Measurements from ENCODE around the gene CERS4. TPM values are rescaled to one million over a fixed set of nuclear protein-coding genes. Genes with fewer than 3 reads are reported as not detected.

Gene CERS4
- total RNA-seq = 10 to 100 TPM; 15.7 to 19.4 TPM

DNA sequence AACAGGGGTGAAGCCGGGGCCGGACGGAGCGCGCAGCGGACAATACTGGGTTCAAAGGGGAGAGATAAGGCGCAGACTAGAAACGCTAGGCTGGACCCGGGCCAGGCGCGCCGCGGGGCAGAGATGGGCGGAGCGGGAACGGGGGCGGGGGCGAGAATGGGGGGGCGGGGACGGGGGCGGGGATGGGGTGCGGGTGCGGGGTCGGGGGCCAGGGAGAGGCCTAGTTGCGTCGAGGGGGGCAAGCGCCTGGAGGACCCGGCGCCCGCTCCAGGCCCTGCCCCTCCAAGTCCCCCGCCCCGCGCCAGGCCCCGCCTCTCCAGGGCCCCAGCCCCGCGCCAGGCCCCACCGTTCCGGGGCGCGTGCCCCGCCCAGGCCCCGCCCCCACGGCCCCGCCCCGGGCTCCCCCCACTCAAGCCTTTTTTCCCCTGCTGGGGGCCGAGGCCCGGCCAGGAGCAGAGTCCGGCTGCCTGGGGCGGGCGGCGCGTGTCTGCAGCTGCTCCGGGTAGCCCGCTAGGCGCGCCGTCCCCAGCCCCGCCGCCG lies at the start of gene CERS4:
TSS of gene CERS4 (plus strand) at position 449 of the 540 bp plus-strand sequence. CDS start 41,707 bp downstream, outside the sequence.
- CTCF ChIA-PET = no interaction called here
- peak within 1 kb of the TSS; percentile 92 for H3K4me3 Mint-ChIP-seq
- no peaks in the 10 kb centered on the region for H3K9me3 Mint-ChIP-seq
- peak; percentile 73 for DNase-seq
- intact Hi-C loops (cut with micrococcal nuclease) = loop anchor here (1.0 kb wide), 1 partner anchor 16 kb away; no protein-coding TSS in a partner anchor
- peaks cover 2% of the 10 kb centered on the region for H3K36me3 Mint-ChIP-seq (ENCODE audit: low read depth)
- peaks cover 32% of the 10 kb centered on the region for H3K4me1 Mint-ChIP-seq (ENCODE audit: low read depth)
- peak within 1 kb of the TSS; percentile 86 for H3K27ac Mint-ChIP-seq
- no peaks in the 10 kb centered on the region for H3K27me3 Mint-ChIP-seq (ENCODE audit: low read depth)

GRCh38 chr19:8161135-8161646 lies 48.0 kb upstream of the CERS4 start:
- intact Hi-C loops (cut with micrococcal nuclease) = no loop called here
- H3K4me3 Mint-ChIP-seq = no peak overlapping the region

GRCh38 chr19:8163759-8164158 lies 45.4 kb upstream of the CERS4 start:
- H3K4me3 Mint-ChIP-seq = no peak overlapping the region
- DNase-seq = no peak
- peaks cover 1% of the 10 kb centered on the region for H3K4me1 Mint-ChIP-seq (ENCODE audit: low read depth)
- no peaks in the 10 kb centered on the region for H3K36me3 Mint-ChIP-seq (ENCODE audit: low read depth)
- H3K27ac Mint-ChIP-seq = no peak overlapping the region
- H3K27me3 Mint-ChIP-seq (ENCODE audit: low read depth) = no peaks in the 10 kb centered on the region
- CTCF ChIA-PET = interaction anchor here (0.9 kb wide), 1 partner anchor 9 kb away, joined by 3 read pairs; no protein-coding TSS in a partner anchor
- H3K9me3 Mint-ChIP-seq = no peaks in the 10 kb centered on the region
- intact Hi-C loops (cut with micrococcal nuclease) = loop anchor here (1.0 kb wide), 1 partner anchor 26 kb away; no protein-coding TSS in a partner anchor

More at GRCh38 chr19:8161135-8161646, 48.0 kb upstream of the CERS4 start:
- no peaks in the 10 kb centered on the region for H3K36me3 Mint-ChIP-seq (ENCODE audit: low read depth)
- peak; percentile 36 for DNase-seq
- H3K9me3 Mint-ChIP-seq = no peaks in the 10 kb centered on the region
- H3K4me1 Mint-ChIP-seq (ENCODE audit: low read depth) = peaks cover 1% of the 10 kb centered on the region
- H3K27me3 Mint-ChIP-seq (ENCODE audit: low read depth) = peaks cover 4% of the 10 kb centered on the region
- no peak overlapping the region for H3K27ac Mint-ChIP-seq
- CTCF ChIA-PET = no interaction called here

DNA sequence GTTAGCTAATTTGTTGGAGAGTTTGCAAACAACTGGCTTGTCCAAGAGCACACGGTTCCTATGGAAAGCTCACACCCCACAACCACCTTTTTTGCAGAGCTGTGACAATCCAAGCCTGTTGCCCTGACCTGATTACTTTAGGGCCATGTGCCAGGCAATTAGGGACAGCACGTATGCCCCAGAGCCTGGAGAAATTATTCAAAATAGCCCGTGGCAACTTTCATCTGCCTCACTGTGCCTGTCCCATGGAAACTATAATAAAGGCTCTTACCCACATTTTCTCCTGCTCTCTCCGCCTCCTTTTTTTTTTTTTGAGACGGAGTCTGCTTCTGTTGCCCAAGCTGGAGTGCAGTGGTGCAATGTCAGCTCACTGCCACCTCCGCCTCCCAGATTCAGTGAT lies 41.2 kb upstream of the CERS4 start:
- Mint-ChIP-seq H3K27ac (no peak overlapping the region), H3K27me3 (ENCODE audit: low read depth) (no peaks in the 10 kb centered on the region), H3K36me3 (ENCODE audit: low read depth) (no peaks in the 10 kb centered on the region), H3K4me3 (no peak overlapping the region), H3K9me3 (no peaks in the 10 kb centered on the region), H3K4me1 (ENCODE audit: low read depth) (no peaks in the 10 kb centered on the region)
- intact Hi-C loops (cut with micrococcal nuclease) = no loop called here
- DNase-seq = no peak
- CTCF ChIA-PET = interaction anchor here (0.6 to 1.4 kb wide), 4 partner anchors 13 to 1240 kb away, joined by 3 to 6 read pairs (median 4); no protein-coding TSS in a partner anchor

- Mint-ChIP-seq H3K36me3 (ENCODE audit: low read depth) (no peaks in the 10 kb centered on the region), H3K4me1 (ENCODE audit: low read depth) (no peaks in the 10 kb centered on the region), H3K27me3 (ENCODE audit: low read depth) (no peaks in the 10 kb centered on the region), H3K4me3 (no peak overlapping the region), H3K9me3 (no peaks in the 10 kb centered on the region), H3K27ac (no peak overlapping the region)
- intact Hi-C loops (cut with micrococcal nuclease) = no loop called here
- DNase-seq = no peak
- CTCF ChIA-PET = interaction anchor here (0.7 to 1.4 kb wide), 3 partner anchors 85 to 1240 kb away, joined by 3 to 6 read pairs (median 3); no protein-coding TSS in a partner anchor
Measured at GRCh38 chr19:8168537-8168936, 40.6 kb upstream of the CERS4 start.

DNA sequence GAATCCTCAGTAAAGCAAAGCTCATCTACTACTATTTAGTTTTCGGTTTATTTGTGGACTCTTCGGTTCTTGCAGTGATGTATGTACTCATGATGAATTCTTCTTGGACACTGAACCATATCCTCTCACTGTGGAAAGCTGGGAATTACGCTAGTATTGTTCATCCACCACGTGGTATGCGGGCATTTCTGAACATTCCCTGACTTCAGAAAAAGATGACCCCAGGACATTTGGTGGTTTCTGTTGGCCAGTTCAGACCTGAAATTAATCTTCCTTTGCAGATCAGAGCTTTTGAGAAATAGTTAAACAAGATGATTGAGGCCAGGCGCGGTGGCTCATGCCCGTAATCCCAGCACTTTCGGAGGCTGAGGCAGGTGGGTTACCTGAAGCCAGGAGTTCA lies 34.5 kb upstream of the CERS4 start:
- H3K27ac Mint-ChIP-seq = no peak overlapping the region
- no peaks in the 10 kb centered on the region for H3K36me3 Mint-ChIP-seq (ENCODE audit: low read depth)
- no peak overlapping the region for H3K4me3 Mint-ChIP-seq
- DNase-seq = no peak
- intact Hi-C loops (cut with micrococcal nuclease) = no loop called here
- CTCF ChIA-PET = no interaction called here
- H3K27me3 Mint-ChIP-seq (ENCODE audit: low read depth) = no peaks in the 10 kb centered on the region
- H3K9me3 Mint-ChIP-seq = no peaks in the 10 kb centered on the region
- H3K4me1 Mint-ChIP-seq (ENCODE audit: low read depth) = no peaks in the 10 kb centered on the region

DNA sequence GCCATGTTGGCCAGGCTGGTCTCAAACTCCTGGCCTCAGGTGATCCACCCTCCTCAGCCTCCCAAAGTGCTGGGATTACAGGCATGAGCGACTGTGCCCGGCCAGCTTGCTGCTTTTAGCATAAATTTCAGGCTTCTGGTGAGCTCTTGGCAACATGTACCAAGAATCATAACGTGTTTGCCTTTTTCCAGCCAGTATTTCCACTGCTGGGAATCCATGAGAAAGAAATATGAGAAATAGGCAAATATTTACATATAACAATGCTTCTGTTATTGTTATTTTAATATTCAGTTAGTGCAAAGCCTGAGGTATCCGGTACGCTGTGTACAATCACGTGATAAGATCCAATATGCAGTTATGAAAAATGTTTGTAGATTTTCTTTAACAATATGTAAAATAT lies 29.2 kb upstream of the CERS4 start:
- DNase-seq = no peak
- intact Hi-C loops (cut with micrococcal nuclease) = no loop called here
- Mint-ChIP-seq H3K27me3 (ENCODE audit: low read depth) (no peaks in the 10 kb centered on the region), H3K36me3 (ENCODE audit: low read depth) (no peaks in the 10 kb centered on the region), H3K4me1 (ENCODE audit: low read depth) (peaks cover 11% of the 10 kb centered on the region), H3K4me3 (no peak overlapping the region), H3K27ac (no peak overlapping the region), H3K9me3 (no peaks in the 10 kb centered on the region)
- CTCF ChIA-PET = no interaction called here

DNA sequence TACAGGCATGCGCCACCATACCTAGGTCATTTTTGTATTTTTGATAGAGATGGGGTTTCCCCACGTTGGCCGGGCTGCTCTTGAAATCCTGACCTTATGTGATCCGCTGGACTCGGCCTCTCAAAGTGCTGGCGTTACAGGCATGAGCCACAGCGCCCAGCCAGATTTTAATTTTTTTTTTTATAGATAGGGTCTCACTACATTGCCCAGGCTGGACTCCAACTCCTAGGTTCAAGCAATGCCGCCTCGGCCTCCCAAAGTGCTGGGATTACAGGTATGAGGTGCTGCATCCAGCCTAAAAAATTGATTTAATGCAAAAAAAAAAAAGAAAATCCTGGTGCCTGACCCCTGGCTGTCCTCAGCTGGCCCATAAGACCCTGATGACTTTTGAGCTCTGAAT lies 24.9 kb upstream of the CERS4 start:
- Mint-ChIP-seq H3K4me3 (no peak overlapping the region), H3K27ac (no peak overlapping the region), H3K36me3 (ENCODE audit: low read depth) (no peaks in the 10 kb centered on the region), H3K27me3 (ENCODE audit: low read depth) (no peaks in the 10 kb centered on the region), H3K4me1 (ENCODE audit: low read depth) (peaks cover 14% of the 10 kb centered on the region), H3K9me3 (no peaks in the 10 kb centered on the region)
- no peak for DNase-seq
- CTCF ChIA-PET = interaction anchor here (0.6 kb wide), 1 partner anchor 310 kb away, joined by 5 read pairs; no protein-coding TSS in a partner anchor
- intact Hi-C loops (cut with micrococcal nuclease) = no loop called here

DNA sequence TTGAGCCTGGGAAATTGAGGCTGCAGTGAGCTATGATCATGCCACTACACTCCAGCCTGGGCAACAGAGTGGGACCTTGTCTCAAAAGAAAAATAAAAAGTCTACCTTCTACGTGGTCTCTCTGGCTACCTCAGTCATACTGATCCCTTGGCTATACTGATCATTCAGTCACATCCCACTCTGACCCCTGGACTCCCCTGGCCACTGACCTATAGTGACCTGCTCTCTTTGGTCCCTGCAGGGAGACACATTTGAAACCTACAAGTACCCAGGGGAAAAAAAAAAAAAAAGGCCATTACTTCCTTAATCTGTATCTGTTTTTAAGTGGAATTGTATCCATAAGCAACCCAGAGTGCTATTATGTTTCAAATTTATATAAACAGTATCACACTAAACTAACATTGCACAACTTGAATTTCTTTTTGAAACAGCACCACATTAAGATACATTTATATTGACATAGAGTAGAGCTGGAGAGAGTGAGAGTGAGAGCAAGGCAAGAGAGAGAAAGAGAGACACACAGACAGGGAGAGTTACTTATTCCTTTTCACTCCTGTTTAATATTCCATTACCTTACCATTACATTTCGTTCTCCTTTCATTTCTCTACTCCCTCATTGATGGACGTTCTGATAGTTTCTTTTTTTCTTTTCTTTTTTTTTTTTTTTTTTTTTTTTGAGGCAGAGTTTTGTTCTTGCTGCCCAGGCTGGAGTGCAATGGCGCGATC lies 23.7 kb upstream of the CERS4 start:
- H3K9me3 Mint-ChIP-seq = no peaks in the 10 kb centered on the region
- DNase-seq = no peak
- H3K4me3 Mint-ChIP-seq = no peak overlapping the region
- intact Hi-C loops (cut with micrococcal nuclease) = no loop called here
- no peaks in the 10 kb centered on the region for H3K36me3 Mint-ChIP-seq (ENCODE audit: low read depth)
- no peak overlapping the region for H3K27ac Mint-ChIP-seq
- H3K27me3 Mint-ChIP-seq (ENCODE audit: low read depth) = no peaks in the 10 kb centered on the region
- CTCF ChIA-PET = no interaction called here
- H3K4me1 Mint-ChIP-seq (ENCODE audit: low read depth) = peaks cover 14% of the 10 kb centered on the region

DNA sequence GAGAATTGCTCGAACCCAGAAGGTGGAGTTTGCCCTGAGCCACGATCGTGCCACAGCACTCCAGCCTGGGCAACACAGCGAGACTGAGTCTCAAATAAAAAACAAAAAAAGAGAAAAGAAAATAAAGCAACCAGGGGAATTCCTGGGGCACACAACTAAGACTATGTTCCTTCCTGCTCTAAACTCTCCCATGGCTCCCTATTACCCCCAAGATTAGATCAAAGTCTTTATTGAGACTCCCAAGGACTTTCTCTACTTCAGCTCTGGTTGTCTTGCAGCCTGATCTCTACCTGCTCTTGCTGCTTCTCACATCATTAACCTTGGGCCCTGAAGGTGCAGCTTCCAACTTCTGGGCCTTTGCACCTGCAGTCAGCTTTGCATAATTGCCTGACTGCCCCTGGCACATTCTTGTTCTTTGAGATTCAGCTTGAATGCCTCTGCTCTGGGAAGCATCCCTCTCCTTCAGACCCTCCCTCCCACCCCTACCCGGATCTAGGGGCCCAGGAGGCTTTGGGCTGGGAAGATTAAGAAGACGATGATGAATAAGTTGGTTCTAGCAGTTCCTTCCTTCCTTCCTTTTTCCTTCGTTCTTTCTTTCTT lies 16.8 kb upstream of the CERS4 start:
- peaks cover 43% of the 10 kb centered on the region for H3K4me1 Mint-ChIP-seq (ENCODE audit: low read depth)
- H3K4me3 Mint-ChIP-seq = no peak overlapping the region
- intact Hi-C loops (cut with micrococcal nuclease) = no loop called here
- H3K36me3 Mint-ChIP-seq (ENCODE audit: low read depth) = no peaks in the 10 kb centered on the region
- no peaks in the 10 kb centered on the region for H3K9me3 Mint-ChIP-seq
- DNase-seq = no peak
- CTCF ChIA-PET = no interaction called here
- no peaks in the 10 kb centered on the region for H3K27me3 Mint-ChIP-seq (ENCODE audit: low read depth)
- H3K27ac Mint-ChIP-seq = no peak overlapping the region

GRCh38 chr19:8194528-8195267 lies 14.5 kb upstream of the CERS4 start:
- CTCF ChIA-PET = interaction anchor here (0.7 kb wide), 1 partner anchor 285 kb away, joined by 3 read pairs; no protein-coding TSS in a partner anchor
- Mint-ChIP-seq H3K9me3 (no peaks in the 10 kb centered on the region), H3K36me3 (ENCODE audit: low read depth) (no peaks in the 10 kb centered on the region), H3K27ac (peak overlapping the region; percentile 87), H3K4me1 (ENCODE audit: low read depth) (peaks cover 42% of the 10 kb centered on the region), H3K4me3 (no peak overlapping the region), H3K27me3 (ENCODE audit: low read depth) (no peaks in the 10 kb centered on the region)
- intact Hi-C loops (cut with micrococcal nuclease) = no loop called here
- DNase-seq = peak; percentile 66

Measured in activated naive CD4-positive, alpha-beta T cell treated with anti-CD3 and anti-CD28 coated beads for 36 hours (primary cell).